ENCODE measurements around the gene ABLIM2.

The ABLIM2 gene

DNA sequence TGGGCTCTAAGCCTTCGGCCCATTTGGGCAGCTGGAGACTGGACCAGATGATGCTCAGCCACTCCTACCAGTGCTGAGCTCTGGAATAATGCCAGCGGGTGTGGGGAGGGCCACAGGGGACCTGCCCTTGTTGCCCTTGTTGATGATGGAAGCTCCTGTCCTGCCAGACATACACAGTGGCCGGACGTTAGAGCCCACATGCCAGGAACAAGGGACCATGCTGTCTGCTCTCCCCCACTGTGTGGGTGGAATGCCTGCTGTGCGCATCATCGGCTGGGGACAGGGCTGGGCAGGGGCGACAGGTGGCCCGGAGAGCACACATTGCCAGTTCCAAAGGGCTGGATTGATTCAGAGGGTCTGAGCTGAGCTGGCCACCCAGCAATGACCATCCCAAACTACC, 2.0 kb downstream of the ABLIM2 start:
- TF ChIP-seq, protein P1, sequence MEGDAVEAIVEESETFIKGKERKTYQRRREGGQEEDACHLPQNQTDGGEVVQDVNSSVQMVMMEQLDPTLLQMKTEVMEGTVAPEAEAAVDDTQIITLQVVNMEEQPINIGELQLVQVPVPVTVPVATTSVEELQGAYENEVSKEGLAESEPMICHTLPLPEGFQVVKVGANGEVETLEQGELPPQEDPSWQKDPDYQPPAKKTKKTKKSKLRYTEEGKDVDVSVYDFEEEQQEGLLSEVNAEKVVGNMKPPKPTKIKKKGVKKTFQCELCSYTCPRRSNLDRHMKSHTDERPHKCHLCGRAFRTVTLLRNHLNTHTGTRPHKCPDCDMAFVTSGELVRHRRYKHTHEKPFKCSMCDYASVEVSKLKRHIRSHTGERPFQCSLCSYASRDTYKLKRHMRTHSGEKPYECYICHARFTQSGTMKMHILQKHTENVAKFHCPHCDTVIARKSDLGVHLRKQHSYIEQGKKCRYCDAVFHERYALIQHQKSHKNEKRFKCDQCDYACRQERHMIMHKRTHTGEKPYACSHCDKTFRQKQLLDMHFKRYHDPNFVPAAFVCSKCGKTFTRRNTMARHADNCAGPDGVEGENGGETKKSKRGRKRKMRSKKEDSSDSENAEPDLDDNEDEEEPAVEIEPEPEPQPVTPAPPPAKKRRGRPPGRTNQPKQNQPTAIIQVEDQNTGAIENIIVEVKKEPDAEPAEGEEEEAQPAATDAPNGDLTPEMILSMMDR (IDR thresholded peaks at IDR 0.05) = no peak
- H3K36me3 Mint-ChIP-seq (ENCODE audit: low read depth) = no peaks in the 10 kb centered on the region
- peaks cover 93% of the 10 kb centered on the region for H3K27me3 Mint-ChIP-seq (ENCODE audit: low read depth, poor library complexity)
- no peaks in the 10 kb centered on the region for H3K9me3 Mint-ChIP-seq
- DNase-seq = no peak
- peaks cover 14% of the 10 kb centered on the region for H3K4me1 Mint-ChIP-seq
- H3K27ac Mint-ChIP-seq = no peak overlapping the region
- H3K4me3 Mint-ChIP-seq = no peak overlapping the region

DNA sequence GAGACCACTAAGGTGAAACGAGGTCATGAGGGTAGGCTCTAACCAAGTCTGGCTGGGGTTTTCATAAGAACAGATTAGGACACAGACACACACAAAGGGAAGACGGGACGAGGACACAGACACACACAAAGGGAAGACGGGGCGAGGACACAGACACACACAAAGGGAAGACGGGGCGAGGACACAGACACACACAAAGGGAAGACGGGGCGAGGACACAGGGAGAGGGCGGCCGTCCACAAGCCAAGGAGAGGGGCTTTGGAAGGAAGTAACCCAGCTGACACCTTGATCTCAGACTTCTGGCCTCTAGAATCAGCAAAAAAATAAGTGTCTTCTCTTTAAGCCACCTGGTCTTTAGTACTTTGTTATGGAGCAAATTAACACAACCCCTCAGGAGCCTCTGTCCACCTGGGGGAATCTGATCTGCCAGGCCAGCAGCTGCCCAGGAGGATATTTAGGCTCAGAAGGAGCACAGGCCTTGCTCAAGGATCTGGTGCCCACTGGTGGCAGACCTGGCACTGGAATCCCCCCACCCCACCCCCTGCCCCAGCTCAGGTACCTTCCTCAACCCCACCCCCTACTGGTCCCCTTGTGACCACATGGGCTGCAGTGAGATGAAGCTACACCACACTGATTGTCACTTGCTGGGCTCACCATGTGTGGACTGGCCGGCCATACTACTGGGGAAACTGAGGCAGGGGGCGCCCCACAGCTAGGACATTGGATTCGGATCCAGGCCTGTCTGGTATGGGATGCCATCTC, 2.8 kb downstream of the ABLIM2 start:
- peaks cover 85% of the 10 kb centered on the region for H3K27me3 Mint-ChIP-seq (ENCODE audit: low read depth, poor library complexity)
- TF ChIP-seq, protein P1 (IDR thresholded peaks at IDR 0.05) = no peak
- H3K4me1 Mint-ChIP-seq = peaks cover 14% of the 10 kb centered on the region
- H3K27ac Mint-ChIP-seq = no peak overlapping the region
- no peaks in the 10 kb centered on the region for H3K9me3 Mint-ChIP-seq
- no peaks in the 10 kb centered on the region for H3K36me3 Mint-ChIP-seq (ENCODE audit: low read depth)
- DNase-seq = no peak
- H3K4me3 Mint-ChIP-seq = no peak overlapping the region

DNA sequence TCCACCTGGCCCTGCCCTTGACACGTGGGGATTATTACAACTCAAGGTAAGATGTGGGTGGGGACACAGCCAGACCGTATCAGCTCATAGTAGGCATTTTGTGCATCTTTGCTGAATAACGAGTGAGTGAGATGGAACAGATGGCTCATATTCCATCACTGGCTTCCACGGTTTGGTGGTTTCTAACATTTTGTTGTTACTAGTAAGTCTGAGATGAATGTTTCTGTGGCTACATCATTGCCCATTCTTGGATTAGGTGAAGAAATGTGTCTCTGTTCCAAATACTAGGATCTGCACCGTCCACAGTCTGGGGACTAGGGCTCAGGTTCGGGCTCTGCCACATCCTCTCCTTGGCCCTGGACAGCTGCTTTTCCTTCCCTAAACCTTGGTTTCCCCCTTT, 3.6 kb downstream of the ABLIM2 start:
- H3K9me3 Mint-ChIP-seq = no peaks in the 10 kb centered on the region
- H3K27me3 Mint-ChIP-seq (ENCODE audit: low read depth, poor library complexity) = peaks cover 78% of the 10 kb centered on the region
- H3K36me3 Mint-ChIP-seq (ENCODE audit: low read depth) = no peaks in the 10 kb centered on the region
- H3K27ac Mint-ChIP-seq = no peak overlapping the region
- no peak for DNase-seq
- peaks cover 14% of the 10 kb centered on the region for H3K4me1 Mint-ChIP-seq
- no peak overlapping the region for H3K4me3 Mint-ChIP-seq
- TF ChIP-seq, protein P1 (IDR thresholded peaks at IDR 0.05) = no peak

DNA sequence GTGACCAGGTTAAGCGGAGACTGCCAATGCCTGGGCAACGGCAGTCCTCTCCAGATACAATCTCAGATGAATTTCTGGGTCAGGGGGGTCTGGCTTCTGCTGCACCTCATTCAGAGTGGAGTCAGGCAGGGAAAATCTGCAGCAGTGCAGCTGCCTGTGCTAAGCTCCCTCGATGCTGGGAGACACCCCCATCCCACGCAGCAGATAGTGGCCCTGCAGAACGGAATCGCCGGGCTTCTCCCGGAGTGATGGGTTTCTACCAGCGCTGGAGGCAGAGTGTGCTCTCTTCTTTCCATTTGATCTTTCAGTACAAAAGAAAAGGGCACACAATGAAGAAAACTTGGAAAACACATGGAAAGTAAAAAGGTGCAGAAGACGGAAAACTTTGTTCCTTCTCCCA, 5.2 kb downstream of the ABLIM2 start:
- H3K4me1 Mint-ChIP-seq = peaks cover 5% of the 10 kb centered on the region
- H3K27ac Mint-ChIP-seq = no peak overlapping the region
- no peak for DNase-seq
- H3K4me3 Mint-ChIP-seq = no peak overlapping the region
- no peaks in the 10 kb centered on the region for H3K9me3 Mint-ChIP-seq
- TF ChIP-seq, protein P1 (IDR thresholded peaks at IDR 0.05) = no peak
- peaks cover 67% of the 10 kb centered on the region for H3K27me3 Mint-ChIP-seq (ENCODE audit: low read depth, poor library complexity)
- no peaks in the 10 kb centered on the region for H3K36me3 Mint-ChIP-seq (ENCODE audit: low read depth)

DNA sequence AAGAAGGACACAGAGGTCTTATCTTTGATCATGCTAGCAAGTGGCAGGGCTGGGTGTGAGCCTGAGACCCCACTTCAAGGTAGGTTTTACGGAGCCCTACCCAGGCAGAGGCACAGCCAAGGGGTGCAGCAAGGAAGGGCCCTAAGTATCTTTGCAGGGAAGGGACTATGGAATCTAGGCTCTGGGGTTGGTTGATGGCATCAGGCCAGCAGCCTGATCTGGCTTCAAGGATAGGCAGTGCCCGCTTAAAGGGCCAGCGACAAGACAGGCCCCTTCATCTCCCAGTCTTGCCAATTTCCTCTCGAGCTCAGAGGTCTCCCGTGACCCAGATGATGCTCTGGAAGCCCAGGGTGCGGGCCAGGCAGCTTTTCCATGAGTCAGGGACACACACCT, 5.8 kb downstream of the ABLIM2 start:
- no peaks in the 10 kb centered on the region for H3K36me3 Mint-ChIP-seq (ENCODE audit: low read depth)
- TF ChIP-seq, protein P1 (IDR thresholded peaks at IDR 0.05) = no peak
- no peak overlapping the region for H3K4me3 Mint-ChIP-seq
- no peaks in the 10 kb centered on the region for H3K9me3 Mint-ChIP-seq
- H3K27ac Mint-ChIP-seq = no peak overlapping the region
- no peak for DNase-seq
- peaks cover 62% of the 10 kb centered on the region for H3K27me3 Mint-ChIP-seq (ENCODE audit: low read depth, poor library complexity)
- peaks cover 5% of the 10 kb centered on the region for H3K4me1 Mint-ChIP-seq
